GM12801 (cell line): ENCODE results near the gene DOCK3.

Experiments used
- CTCF ChIP-seq: IDR thresholded peaks from one replicate; pipeline ENCODE4 v1.5.1; 2011; ENCODE audit warnings: control low read depth; ENCODE audit not compliant: insufficient read length; ENCODE audit errors: extremely low read depth

Gene DOCK3

GRCh38 chr3:51386159-51386851 lies 711.6 kb downstream of the DOCK3 start:
- TF ChIP-seq CTCF, result no peak

DNA sequence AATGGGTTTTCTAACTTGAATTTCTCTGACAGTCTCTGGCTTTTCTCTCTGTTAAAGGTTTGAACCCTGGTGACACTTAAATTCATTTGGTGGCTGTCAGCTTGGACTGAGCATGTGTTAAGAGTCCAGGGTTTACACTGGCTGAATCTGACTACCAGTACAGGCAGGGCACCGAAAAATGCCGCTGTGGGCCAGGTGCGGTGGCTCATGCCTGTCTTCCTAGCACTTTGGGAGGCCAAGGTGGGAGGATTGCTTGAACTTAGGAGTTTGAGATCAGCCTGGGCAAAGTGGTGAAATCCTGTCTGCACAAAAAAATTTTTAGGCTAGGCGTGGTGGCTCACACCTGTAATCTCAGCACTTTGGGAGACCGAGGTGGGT lies 712.1 kb downstream of the DOCK3 start:
- no peak for TF ChIP-seq CTCF

GRCh38 chr3:51388286-51389029 lies 713.7 kb downstream of the DOCK3 start:
- TF ChIP-seq CTCF, result no peak

DNA sequence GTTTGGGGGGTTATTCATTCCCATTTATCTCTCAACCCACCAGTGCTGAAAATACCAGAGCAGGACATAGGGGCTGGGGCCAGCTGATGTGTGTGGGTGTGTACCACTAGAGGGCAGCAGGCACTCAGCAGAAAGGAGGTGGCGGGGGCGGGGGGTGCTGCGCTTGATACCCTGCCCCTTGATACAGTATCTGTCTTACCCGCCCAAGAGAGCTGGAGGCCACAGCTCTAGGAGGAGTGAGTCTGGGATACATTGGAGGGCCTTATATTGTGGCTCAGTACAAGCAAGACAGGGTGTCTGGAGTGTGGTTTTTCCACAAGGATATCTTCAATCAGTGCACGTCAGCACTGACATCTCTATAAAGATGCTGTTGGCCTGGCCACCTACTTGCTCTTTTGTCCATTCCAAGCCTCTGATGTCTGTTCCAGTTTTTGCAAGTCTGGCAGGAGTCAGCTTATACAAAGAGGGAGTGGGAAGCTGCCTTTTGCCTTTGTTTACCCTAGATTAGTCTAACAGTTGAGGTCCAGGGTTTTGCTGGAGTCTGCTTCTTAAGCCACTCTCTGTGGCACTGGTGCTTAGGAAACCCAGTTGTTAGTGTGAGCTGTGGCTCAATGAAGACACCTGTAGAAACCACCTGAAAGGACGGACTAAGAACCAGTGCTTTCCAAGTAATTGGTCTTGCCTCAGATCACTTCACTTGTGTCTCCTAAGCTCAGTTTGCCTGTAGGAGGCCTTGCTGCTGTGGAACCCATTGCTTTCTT lies 714.9 kb downstream of the DOCK3 start:
- TF ChIP-seq CTCF, result no peak

- TF ChIP-seq CTCF, result peak; percentile 81
Observed at GRCh38 chr3:51390246-51391074, 715.7 kb downstream of the DOCK3 start.

GRCh38 chr3:51391075-51391565 lies 716.4 kb downstream of the DOCK3 start, which contains the start of gene RBM15B:
RBM15B (plus strand) TSS chr3:51391285; CDS start chr3:51391400, 115 bp downstream.
- no peak for TF ChIP-seq CTCF
